Activated T-cell treated with anti-CD3 and anti-CD28 coated beads for 48 hours (primary cell): ENCODE measurements around the gene SNTG2.
A peak's percentile ranks its signal among the peaks of the same experiment; 100 is the strongest.
"Not testable (repeated sequence)": the region's sequence is repeated elsewhere in the genome, so short reads cannot be mapped to it uniquely, and the experiment has no call there.

Source experiments
- DNase-seq: peaks from one replicate; pipeline ENCODE4 v3.0.0-alpha.2; 2020; ENCODE audit warnings: low read depth

The SNTG2 gene

DNA sequence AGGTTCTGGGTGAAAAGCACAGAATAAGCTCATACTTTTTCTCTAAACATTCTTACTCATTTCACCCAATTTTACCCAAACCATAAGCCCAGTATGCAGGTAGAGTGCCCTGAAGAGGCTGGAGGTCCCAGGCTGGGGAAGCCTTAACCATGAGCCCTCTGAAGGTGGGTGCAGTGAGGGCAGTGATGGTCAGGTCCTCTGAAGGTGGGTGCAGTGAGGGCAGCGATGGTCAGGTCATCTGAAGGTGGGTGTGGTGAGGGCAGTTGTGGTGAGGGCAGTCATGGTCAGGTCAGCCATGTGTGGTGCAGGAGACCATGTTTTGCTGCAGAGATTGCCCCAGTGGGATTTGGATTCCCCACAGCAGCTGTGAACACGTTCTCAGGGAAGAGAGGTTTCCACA lies 148.8 kb downstream of the SNTG2 start:
- no peak for DNase-seq

DNA sequence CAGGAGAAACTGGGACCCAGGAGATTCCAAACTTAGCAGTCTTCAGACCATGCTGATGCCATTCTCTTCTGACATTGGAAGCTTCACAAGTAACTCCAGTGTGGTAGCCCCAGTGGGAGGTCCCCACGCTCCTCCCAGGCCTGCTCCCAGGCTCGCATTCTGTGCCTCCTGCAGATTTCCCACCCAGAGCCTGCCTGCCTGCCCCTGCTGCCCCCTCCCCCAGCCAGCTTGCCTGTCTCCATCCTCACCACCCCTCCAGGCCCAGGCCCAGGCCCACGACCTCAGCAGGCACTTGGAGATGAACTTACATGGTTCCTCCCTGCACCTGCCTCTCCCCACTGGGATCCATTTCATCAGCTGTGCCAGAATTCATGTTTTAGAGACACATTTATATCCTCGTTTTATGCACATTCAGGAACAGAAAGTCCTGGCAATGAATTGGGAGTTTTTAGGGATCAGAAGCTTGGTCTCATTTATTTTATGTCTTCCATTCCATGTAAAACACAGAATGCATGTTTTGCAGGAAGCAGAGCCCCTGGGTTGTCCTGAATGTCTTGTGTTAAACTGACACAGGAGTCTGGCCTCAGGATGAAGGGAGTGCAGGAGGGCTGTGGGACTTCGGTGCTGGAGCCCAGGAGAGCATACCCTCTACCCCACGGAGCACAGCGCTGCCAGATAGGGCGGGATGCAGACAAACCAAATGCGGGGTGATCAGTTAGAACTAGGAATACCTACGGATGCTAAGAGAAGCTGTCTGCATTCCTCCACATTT lies 150.5 kb downstream of the SNTG2 start:
- no peak for DNase-seq

DNA sequence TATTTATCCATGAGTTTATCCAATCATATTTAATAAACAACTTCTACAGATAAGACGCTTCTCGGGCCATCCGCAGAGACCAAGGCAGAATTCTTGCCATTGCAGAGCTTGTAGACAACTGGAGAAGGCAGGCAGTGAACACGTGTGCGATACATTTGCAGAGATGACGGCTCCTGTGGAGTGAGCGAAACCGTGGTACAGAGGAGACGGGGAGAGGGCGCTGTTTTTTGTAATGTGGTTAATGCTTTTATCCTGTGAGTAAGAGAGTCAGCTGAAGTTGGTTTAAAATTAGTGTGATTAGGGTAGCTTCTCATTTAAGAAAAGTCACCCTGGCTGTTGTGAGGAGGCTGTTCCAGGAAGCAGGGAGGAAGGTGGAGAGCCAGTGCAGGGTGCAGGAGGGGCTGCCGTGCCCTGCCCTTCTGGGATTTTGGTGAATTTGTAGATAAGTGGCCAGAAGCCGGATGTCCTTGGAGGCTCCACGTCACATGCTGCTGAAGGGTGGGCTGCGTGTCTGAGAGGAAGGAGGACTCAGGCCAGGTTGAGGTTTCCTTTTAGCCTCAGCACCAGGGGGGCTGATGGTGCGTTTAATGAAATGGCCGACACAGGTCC lies 151.4 kb downstream of the SNTG2 start:
- DNase-seq: no peak

DNA sequence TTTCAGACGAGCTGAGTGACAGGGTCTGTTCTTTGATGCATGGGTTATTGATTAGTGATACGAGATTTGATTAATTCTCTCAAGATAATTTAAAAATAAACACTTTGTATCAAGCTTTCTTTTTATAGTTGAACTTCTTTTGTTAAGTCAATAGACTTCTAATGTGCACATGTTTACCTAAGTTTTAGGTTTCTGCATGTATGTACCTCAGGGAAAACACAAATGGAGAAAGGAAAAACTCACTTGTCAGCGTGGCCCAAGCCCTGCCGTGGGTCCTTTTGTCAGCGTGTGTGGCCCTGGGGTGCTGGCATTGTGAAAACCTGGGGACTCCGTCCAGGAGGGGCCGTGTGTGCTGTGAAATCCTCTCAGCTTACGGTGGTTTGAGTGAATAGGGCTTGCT lies 153.7 kb downstream of the SNTG2 start:
- DNase-seq: no peak

DNA sequence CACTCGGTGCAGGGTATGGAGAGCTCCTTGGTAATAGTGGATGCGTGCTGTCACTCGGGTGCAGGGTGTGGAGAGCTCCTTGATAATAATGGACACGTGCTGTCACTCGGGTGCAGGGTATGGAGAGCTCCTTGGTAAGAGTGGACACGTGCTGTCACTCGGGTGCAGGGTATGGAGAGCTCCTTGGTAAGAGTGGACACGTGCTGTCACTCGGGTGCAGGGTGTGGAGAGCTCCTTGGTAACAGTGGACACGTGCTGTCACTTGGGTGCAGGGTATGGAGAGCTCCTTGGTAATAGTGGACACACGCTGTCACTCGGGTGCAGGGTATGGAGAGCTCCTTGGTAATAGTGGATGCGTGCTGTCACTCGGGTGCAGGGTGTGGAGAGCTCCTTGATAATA lies 155.7 kb downstream of the SNTG2 start:
- DNase-seq: not testable (repeated sequence)

DNA sequence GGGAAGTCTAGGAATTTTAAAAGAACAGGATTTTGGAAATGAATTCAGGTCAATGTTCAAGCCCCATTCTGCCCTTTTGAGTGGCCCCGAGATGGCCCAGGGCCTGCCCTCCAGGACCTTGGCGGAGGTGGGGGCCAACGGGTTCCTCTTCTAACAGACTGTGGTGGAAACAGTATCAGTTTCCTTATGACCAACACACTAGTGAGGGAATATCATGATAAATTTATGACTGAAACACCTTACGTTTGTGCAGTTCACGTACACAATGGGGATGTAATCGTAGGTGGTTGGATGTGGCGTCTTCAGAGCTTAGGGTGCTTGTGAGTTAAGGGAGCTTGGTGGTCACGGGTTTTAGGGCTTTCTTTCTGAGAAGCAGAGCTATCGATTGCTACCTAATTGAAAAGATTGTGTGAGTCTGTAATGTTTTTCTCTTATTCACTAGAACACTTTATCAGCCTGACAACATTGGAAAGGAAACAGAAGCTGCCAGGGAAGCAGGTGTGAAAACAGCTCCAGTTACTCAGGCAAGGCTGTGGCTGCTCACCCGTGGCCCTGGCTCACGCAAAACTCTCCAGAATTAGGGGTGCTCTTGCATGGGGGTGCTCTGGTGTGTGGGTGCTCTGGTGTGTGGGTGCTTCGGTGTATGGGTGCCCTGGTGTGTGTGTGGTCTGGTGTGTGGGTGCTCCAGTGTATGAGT lies 165.3 kb downstream of the SNTG2 start:
- DNase-seq: no peak

DNA sequence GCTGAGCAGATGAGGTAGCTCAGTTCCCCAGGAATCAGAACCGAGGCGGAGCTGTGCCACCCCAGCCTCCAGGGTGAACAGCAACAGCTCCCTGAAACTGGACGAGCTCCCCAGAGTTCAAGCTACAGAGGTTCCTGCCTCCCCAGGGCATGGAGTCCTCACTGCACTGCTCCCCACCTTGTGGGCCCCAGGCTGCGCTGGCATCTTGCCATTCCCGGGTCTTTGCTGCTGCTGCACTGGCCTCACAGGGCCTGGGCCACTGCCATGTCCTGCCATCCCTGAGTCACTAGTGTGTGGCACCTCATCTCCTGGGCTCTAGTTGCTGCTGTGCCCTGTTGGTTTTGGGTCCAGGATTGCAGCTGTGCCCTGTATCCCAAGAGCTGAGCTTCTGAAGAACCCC lies 166.9 kb downstream of the SNTG2 start:
- DNase-seq: no peak

DNA sequence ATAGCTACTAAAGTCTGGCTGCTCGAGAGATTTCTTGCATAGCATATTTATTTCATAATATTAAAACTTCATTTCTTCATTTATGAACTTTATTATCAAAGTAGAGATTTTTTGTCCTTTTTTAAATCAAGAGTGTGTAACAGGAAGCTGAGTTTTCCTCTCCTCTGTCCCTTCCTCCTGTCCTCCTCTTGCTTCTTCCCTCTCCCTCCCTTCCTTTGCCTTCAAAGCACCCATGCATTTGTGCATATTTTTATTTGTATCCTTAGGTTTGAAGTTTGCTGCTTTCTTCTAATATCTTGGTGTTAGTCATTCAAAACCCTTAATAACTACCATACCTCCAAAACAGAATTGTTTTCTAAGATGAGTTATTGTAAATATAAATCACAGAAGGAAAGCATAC lies 174.6 kb downstream of the SNTG2 start:
- no peak for DNase-seq

DNA sequence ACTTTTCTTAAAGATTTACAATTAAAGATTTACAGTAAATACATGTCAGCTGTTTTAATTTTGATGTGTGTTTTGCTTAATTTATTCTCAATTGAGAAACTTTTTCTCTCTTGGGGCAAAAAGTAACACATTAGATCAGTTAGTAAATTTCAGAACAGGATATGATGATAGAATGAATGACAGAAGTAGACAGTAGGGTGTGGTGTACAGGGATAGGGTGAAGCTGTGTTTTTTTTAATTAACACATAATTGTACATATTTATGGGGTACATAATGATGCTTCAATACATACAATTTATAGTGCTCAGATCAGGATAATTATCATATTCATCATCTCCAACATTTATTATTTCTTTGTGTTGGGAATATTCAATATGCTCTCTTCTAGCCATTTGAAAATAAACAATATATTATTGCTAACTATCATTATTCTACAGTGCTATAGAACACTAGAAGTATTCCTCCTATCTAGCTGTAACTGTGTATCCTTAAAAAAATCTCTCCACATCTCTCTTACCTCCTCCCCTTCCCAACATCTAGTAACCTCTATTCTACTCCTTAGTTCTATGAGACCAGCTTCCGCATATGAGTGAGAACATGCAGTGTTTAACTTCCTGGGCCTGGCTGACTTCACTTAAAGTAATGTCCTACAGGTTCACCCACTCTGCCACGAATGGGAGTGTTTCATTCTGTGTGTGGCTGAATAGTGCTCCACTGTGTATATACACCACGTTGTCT lies 175.2 kb downstream of the SNTG2 start:
- no peak for DNase-seq

DNA sequence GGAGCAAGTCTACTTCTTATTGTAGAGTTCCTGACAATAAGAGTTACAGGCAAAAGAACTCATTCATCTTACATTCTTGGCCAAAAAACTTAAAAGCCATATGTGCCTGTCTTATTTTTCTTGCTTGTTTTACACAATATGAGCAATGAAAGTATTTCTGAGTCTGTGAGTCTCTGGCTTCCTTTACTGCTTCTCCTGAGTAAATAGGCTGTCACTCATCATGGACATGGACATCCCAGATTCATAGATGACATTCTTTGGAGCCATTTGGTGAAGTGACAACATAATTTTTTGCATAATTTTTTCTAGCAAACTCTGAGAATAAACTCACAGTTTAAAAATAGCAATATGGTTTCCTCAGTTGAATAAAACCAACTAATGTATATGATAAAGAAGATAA lies 179.3 kb downstream of the SNTG2 start:
- DNase-seq: no peak

DNA sequence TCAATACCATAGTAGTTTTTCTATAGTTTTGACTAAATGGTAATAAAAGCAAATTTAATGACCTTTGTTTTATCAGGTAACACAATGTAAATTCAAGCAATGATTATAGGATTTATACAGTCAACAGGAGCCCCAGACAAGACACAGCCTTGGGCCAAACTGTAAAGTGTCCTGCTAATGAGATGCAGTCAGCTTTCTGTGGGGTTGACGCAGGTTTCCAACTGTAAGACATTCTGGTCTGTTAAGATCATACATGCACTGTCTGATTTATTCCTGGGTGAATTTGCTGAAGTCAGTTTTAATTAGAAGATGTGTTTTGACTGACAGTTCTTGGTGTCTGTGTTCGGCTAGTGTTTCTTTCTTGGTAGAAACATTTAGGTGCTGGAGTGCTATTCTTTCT lies 180.3 kb downstream of the SNTG2 start:
- no peak for DNase-seq

DNA sequence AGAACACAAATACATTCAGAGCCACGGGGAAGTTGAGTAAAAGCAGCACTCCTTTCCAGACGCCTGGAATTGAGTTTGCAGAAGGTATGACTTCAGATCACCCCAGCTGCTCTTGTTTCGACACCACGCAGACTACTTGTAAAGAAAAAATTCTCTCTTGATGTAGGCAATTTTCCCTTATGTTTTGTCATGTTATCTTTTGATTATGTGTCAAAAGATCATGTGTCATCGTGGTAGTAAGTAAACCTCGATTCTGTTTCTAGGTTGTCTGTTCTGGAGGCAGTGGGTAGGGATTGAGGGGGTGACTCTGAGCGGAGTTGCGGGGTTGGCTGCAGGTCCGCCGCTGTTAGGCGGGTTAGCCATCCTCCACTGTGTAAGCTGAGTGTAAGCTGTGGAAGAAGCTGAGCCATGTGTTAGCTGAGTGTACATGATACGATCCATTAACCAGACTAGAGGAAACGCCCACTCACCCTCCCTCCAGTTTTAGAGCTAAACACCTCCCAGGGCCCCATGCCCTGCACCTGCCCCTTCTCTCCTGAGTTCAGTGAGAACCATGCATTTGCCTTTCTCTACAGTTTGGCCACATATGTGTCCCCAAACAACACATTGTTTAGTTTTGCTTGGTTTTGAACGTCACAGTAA lies 181.8 kb downstream of the SNTG2 start:
- peak; percentile 36 for DNase-seq

DNA sequence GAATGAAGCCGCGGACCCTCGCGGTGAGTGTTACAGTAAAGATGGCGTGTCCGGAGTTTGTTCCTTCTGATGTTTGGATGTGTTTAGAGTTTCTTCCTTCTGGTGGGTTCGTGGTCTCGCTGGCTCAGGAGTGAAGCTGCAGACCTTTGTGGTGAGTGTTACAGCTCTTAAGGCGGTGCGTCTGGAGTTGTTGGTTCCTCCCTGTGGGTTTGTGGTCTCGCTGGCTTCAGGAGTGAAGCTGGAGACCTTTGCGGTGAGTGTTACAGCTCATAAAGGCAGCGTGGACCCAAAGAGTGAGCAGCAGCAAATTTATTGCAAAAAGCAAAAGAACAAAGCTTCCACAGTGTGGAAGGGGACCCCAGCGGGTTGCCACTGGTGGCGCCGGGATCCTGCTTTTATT lies 183.2 kb downstream of the SNTG2 start:
- DNase-seq: peak; percentile 11

DNA sequence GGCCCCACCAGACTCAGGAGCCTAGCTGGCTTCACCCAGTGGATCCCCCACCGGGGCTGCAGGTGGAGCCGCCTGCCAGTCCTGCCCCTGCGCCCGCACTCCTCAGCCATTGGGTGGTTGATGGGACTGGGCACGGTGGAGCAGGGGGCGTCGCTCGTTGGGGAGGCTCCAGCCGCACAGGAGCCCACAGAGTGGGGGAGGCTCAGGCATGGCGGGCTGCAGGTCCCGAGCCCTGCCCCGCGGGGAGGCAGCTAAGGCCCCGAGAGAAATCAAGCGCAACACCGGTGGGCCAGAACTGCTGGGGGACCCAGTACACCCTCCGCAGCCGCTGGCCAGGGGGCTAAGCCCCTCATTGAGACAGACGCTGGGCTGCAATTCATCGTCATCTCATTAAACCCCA lies 184.0 kb downstream of the SNTG2 start:
- DNase-seq: no peak

DNA sequence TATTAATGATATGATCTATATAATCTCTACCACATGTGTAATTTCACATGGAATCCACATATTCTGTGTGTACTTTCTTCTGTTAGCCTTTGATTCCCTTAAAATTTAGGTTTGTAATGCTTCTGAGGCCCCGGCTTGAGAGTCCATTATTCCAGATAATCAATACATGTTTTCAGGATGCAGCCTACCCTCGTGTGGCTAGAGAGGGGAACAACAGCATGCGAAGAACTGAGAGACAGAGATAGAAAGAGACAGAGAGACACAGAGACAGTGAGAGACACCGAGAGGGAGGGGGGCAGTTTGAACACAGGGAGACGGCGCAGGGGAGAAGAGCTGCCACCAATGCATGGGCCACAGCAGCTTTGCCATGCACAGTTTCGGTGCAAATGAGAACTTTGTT lies 185.4 kb downstream of the SNTG2 start:
- no peak for DNase-seq

DNA sequence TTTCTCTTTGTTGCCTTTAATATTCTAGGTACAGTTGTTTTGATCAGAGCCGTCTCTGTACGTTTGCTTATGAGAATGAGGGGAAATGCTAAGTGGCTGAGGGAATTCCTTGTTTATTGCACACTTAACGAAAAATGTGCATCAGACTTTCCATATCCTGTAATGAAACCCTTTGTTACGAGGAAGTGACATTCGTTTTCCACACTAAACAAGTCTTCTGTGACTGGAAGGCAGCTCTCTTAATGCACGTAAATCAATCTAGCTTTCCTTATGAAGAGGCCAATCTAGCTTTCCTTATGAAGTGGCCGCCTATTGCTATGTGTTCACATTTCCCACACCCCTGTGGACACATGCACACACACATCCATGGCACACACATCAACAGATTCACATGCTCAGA lies 186.2 kb downstream of the SNTG2 start:
- DNase-seq: no peak

DNA sequence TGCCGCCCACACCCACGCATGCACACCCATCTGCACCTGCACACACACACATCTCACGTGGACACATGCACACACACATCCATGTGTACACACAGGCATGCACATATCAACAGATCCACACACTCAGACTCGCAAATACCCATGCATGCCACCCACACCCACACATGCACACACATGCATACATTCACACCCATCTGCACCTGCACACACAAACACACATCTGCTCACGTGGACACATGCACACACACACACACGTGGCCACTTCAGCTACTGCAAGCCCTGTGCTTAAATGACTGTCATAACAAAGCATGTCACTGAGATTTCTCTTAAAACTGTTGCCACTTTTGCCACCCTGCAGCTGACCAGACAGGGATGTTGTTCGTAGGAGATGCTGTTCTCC lies 186.6 kb downstream of the SNTG2 start:
- no peak for DNase-seq

DNA sequence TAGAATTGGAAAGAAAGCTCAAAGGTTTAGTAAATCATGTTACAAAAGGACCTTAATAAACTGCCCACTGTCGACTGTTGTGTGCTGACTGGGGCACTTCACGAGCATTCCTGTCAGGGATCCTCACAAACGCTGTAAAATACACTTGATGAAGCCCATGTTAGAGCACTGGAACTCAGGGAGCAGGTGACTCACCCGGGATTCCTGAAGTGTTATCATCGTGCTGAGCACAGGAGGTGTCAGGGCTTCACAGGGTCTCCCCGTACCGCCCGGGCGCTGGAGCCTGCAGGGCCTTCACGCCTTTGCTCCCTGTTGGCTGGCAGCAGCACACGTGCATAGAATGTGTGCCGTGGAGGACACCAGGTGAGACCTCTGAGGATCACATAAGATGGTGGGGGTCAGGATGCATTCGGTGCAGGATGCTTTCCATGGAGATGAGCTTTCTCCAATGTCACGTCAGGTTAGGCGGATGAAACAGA lies 187.3 kb downstream of the SNTG2 start:
- no peak for DNase-seq

DNA sequence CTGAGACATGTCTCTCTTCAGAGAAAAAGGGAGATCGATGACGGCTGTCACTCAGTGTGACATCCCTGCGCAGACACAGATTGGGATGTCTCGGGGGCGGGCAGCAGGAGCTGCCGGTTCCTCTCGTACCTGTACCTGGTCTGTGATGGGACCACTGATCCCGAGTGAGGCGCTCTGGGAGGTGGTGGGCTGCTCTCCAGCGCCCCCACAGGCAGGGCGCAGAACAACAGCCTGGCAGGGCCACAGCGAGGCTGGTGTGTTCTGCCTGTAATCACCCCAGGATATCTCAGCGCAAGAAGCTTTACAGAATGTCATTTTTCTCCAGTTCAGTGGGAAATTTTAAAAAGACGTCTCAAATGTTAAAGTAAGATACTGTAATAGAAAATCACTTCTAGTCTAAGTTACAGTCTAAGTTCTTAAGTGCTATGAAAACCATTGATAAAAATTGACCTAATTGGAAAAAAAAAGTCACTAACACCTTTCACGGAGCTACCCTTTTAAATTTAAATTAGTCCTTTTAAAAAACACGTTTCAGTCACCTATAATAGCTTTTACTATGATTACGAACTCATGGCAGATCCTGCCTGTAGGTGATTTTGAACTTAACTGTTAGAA lies 189.8 kb downstream of the SNTG2 start:
- peak; percentile 54 for DNase-seq

DNA sequence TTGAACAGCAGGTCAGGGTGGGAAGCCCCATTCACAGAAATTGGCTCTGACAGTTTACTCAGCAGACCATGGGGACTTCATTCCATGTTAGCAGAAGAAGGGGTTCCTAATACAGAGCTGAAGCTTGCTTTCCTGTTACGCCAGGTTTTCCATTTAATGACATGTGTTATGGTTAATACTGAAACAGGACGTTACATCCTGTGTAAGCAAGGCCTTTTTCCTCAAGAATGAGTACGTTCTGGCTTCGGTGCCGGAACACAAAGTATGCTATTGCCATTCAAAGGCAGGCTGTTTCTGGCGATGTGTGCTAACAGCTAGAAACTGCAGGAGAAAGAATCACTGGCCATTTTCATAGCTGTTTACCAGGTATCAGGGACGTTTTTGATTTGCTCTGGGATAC lies 190.4 kb downstream of the SNTG2 start:
- DNase-seq: no peak

DNA sequence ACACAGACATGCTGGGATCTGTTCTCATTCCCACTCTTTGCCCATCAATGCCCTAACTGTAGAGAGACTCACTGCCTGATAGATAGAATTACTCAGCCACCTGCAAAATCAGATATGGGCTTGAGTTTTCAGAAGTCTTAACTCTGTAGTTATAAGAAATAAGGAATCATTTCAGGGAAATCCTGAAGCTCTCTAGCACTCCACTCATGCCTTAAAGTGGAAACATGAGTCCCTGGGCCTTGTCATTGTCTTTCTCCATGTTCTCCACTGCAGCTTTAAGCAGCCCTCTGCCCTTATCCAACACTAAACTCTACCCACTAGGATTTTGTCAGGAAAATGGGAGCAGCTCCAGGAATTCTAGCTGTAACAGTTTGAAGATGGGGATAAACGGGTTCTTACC lies 192.5 kb downstream of the SNTG2 start:
- no peak for DNase-seq
